H9 (cell line): ENCODE results near the gene C20orf204. TPM values are rescaled to one million over a fixed set of nuclear protein-coding genes. Genes with fewer than 3 reads are reported as not detected.

ENCODE experiments used
- DNase-seq: peaks from one replicate; pipeline ENCODE4 v3.0.0-alpha.2; 2017
- H2AFZ ChIP-seq: one replicate; pipeline ENCODE4 v1.6.1; 2013; ENCODE audit warnings: mild to moderate bottlenecking, low read length, control low read depth, moderate library complexity
- H2AK5ac ChIP-seq: 2 replicates; pipeline ENCODE4 v1.6.1; 2013; ENCODE audit warnings: low read length, control low read depth, mixed read lengths; ENCODE audit not compliant: insufficient read length
- H2BK120ac ChIP-seq: one replicate; pipeline ENCODE4 v1.6.1; 2013; ENCODE audit warnings: low read depth, mild to moderate bottlenecking, low read length, control low read depth, inconsistent platforms; ENCODE audit not compliant: poor library complexity, severe bottlenecking
- H2BK12ac ChIP-seq: 2 replicates; pipeline ENCODE4 v1.6.1; 2013; ENCODE audit warnings: low read length, control low read depth, mixed read lengths, low read depth; ENCODE audit not compliant: insufficient read length
- H2BK15ac ChIP-seq: 2 replicates; pipeline ENCODE4 v1.6.1; 2013; ENCODE audit warnings: low read depth, low read length, control low read depth
- H2BK20ac ChIP-seq: one replicate; pipeline ENCODE4 v1.6.1; 2013; ENCODE audit warnings: low read depth, mild to moderate bottlenecking, low read length, control low read depth, inconsistent platforms; ENCODE audit not compliant: poor library complexity, severe bottlenecking
- H2BK5ac ChIP-seq: 2 replicates; pipeline ENCODE4 v1.6.1; 2013; ENCODE audit warnings: low read length, control low read depth, mixed read lengths; ENCODE audit not compliant: insufficient read length
- H3K14ac ChIP-seq: 2 replicates; pipeline ENCODE4 v1.6.1; 2013; ENCODE audit warnings: low read length, control low read depth; ENCODE audit not compliant: insufficient read depth
- H3K18ac ChIP-seq: 2 replicates; pipeline ENCODE4 v1.6.1; 2013; ENCODE audit warnings: low read depth, mild to moderate bottlenecking, mixed read lengths, low read length, control low read depth; ENCODE audit not compliant: insufficient read length
- H3K23ac ChIP-seq: 2 replicates; pipeline ENCODE4 v1.6.1; 2013; ENCODE audit warnings: low read length, control low read depth, mixed read lengths, low read depth; ENCODE audit not compliant: insufficient read length
- H3K23me2 ChIP-seq: 2 replicates; pipeline ENCODE4 v1.6.1; 2013; ENCODE audit warnings: low read depth, mild to moderate bottlenecking, mixed read lengths, low read length, control low read depth; ENCODE audit not compliant: insufficient read length, poor library complexity, severe bottlenecking
- H3K27ac ChIP-seq: 2 replicates; pipeline ENCODE4 v1.5.1; 2013; ENCODE audit warnings: low read length, control low read depth, mixed read lengths, low read depth; ENCODE audit not compliant: insufficient read length
- H3K27me3 ChIP-seq: 2 replicates; pipeline ENCODE4 v1.6.1; 2013; ENCODE audit warnings: low read length, control low read depth, inconsistent platforms; ENCODE audit not compliant: insufficient read depth
- H3K4ac ChIP-seq: 2 replicates; pipeline ENCODE4 v1.6.1; 2013; ENCODE audit warnings: low read depth, mild to moderate bottlenecking, control low read depth, inconsistent platforms, low read length, moderate library complexity
- H3K4me1 ChIP-seq: 2 replicates; pipeline ENCODE4 v1.6.1; 2013; ENCODE audit warnings: low read length, control low read depth, inconsistent platforms; ENCODE audit not compliant: insufficient read depth
- H3K4me2 ChIP-seq: 2 replicates; pipeline ENCODE4 v1.6.1; 2013; ENCODE audit warnings: low read length, control low read depth, mixed read lengths; ENCODE audit not compliant: insufficient read length, insufficient read depth
- H3K56ac ChIP-seq: 2 replicates; pipeline ENCODE4 v1.6.1; 2013; ENCODE audit warnings: low read depth, mild to moderate bottlenecking, mixed read lengths, low read length, control low read depth; ENCODE audit not compliant: insufficient read length
- H3K79me1 ChIP-seq: 2 replicates; pipeline ENCODE4 v1.6.1; 2013; ENCODE audit warnings: low read depth, mild to moderate bottlenecking, moderate library complexity, low read length, control low read depth, inconsistent platforms; ENCODE audit not compliant: insufficient read depth, poor library complexity, severe bottlenecking
- H3K79me2 ChIP-seq: 2 replicates; pipeline ENCODE4 v1.6.1; 2013; ENCODE audit warnings: low read length, control low read depth, inconsistent platforms; ENCODE audit not compliant: insufficient read depth
- H3K9ac ChIP-seq: 2 replicates; pipeline ENCODE4 v1.6.1; 2013; ENCODE audit warnings: low read length, control low read depth, mixed read lengths; ENCODE audit not compliant: insufficient read length; ENCODE audit errors: extremely low read depth
- H3K9me3 ChIP-seq: one replicate; pipeline ENCODE4 v1.6.1; 2013; ENCODE audit warnings: low read depth, low read length, inconsistent platforms; ENCODE audit not compliant: control insufficient read depth
- H3T11ph ChIP-seq: one replicate; pipeline ENCODE4 v1.6.1; 2013; ENCODE audit warnings: mild to moderate bottlenecking, low read length, control low read depth, inconsistent platforms
- H4K20me1 ChIP-seq: one replicate; pipeline ENCODE4 v1.6.1; 2013; ENCODE audit not compliant: control insufficient read depth, insufficient read length, insufficient read depth
- H4K5ac ChIP-seq: 2 replicates; pipeline ENCODE4 v1.6.1; 2013; ENCODE audit warnings: low read depth, mild to moderate bottlenecking, mixed read lengths, low read length, control low read depth; ENCODE audit not compliant: insufficient read length
- H4K8ac ChIP-seq: replicated peaks from 2 replicates; pipeline ENCODE4 v1.6.1; 2013; ENCODE audit warnings: low read length, control low read depth, mixed read lengths, low read depth; ENCODE audit not compliant: insufficient read length
- H4K91ac ChIP-seq: 2 replicates; pipeline ENCODE4 v1.6.1; 2013; ENCODE audit warnings: low read depth, mild to moderate bottlenecking, moderate library complexity, mixed read lengths, low read length, control low read depth; ENCODE audit not compliant: insufficient read length
- H3K27ac Mint-ChIP-seq, 3 experiments: 2 replicates in 2 of 3; 3 replicates in 1 of 3; pipeline ENCODE4 v1.8.0; 2020 to 2021; ENCODE audit warnings: mixed read lengths in 3 of 3, mild to moderate bottlenecking in 1 of 3, moderate library complexity in 1 of 3
- H3K27me3 Mint-ChIP-seq: 2 replicates; pipeline ENCODE4 v1.8.0; 2021; ENCODE audit warnings: low read depth, mild to moderate bottlenecking, moderate library complexity, mixed read lengths
- H3K36me3 Mint-ChIP-seq, 3 experiments: 2 replicates in 2 of 3; 3 replicates in 1 of 3; pipeline ENCODE4 v1.8.0; 2020 to 2021; ENCODE audit warnings: low read depth in 3 of 3, mixed read lengths in 3 of 3; ENCODE audit not compliant: insufficient read depth in 1 of 3
- H3K4me1 Mint-ChIP-seq, 2 experiments: 2 replicates each; pipeline ENCODE4 v1.8.0; 2020; ENCODE audit warnings: mixed read lengths in 2 of 2
- H3K4me3 Mint-ChIP-seq, 2 experiments: 2 replicates in 1 of 2; 3 replicates in 1 of 2; pipeline ENCODE4 v1.8.0; 2020 to 2021; ENCODE audit warnings: mild to moderate bottlenecking in 2 of 2, mixed read lengths in 2 of 2, moderate library complexity in 1 of 2
- H3K9me3 Mint-ChIP-seq, 2 experiments: 2 replicates in 1 of 2; 3 replicates in 1 of 2; pipeline ENCODE4 v1.8.0; 2020; ENCODE audit warnings: mild to moderate bottlenecking in 2 of 2, mixed read lengths in 2 of 2, moderate library complexity in 1 of 2
- CTCF ChIP-seq: fragments of 200-600 bp; sonication (generic); conservative IDR thresholded peaks from 3 replicates; pipeline ENCODE4 v1.8.0; 2021; ENCODE audit warnings: antibody characterized with exemption, mild to moderate bottlenecking
- WGBS: extraction: QIAGEN DNeasy Blood & Tissue Kit; methylation state at CpG from one replicate; pipeline ENCODE4 v1.1.7; 2013; ENCODE audit warnings: missing lambda C conversion rate, low lambda C conversion rate, mixed read lengths; ENCODE audit not compliant: insufficient read length; ENCODE audit errors: extremely low coverage; 5-methylcytosine and 5-hydroxymethylcytosine counted together
- total RNA-seq: library from RNA; stranded (reverse); gene quantifications from 2 replicates; pipeline ENCODE4 v1.2.1, GENCODE V29; 2021

Gene C20orf204
- total RNA-seq, 1 experiment from 2014 or later: 2.2 TPM

- Histone ChIP-seq H2BK12ac (no peak overlapping the region), H2BK15ac (no peak overlapping the region), H3K56ac (no peak overlapping the region), H2BK120ac (no peak overlapping the region), H3T11ph (no peak overlapping the region), H3K14ac (no peak overlapping the region; the same call in 1 of the 2 replicates), H3K23me2 (peaks cover 14% of the 10 kb centered on the region), H3K4me1 (peaks cover 5% of the 10 kb centered on the region; the same call in 1 of the 2 replicates), H2AK5ac (no peak overlapping the region), H3K79me2 (no peaks in the 10 kb centered on the region), H4K20me1 (no peaks in the 10 kb centered on the region), H3K18ac (no peak overlapping the region), H2BK20ac (no peak overlapping the region), H3K4ac (no peak overlapping the region), H4K91ac (no peak overlapping the region), H2AFZ (no peak overlapping the region), H3K23ac (no peak overlapping the region), H3K9ac (no peak overlapping the region), H3K4me2 (no peak overlapping the region), H3K27me3 (peaks cover 18% of the 10 kb centered on the region; the same call in 1 of the 2 replicates), H3K27ac (no peak overlapping the region), H2BK5ac (no peak overlapping the region), H3K9me3 (no peaks in the 10 kb centered on the region), H3K79me1 (no peaks in the 10 kb centered on the region), H4K5ac (no peak overlapping the region), H4K8ac (no peak overlapping the region)
- H3K4me3 Mint-ChIP-seq: peak overlapping the region in 1 of 2 experiments; percentile 46; a peak in 2 of 5 replicates
- no CpG with 5 or more reads among the region's 15 CpGs for WGBS
- H3K4me1 Mint-ChIP-seq: peaks cover 25 to 31% of the 10 kb centered on the region in 2 experiments
- no peak for TF ChIP-seq CTCF
- H3K9me3 Mint-ChIP-seq: peaks cover 0 to 2% of the 10 kb centered on the region in 2 experiments; a peak in 2 of 5 replicates
- no peak for DNase-seq
- peaks cover 72% of the 10 kb centered on the region for H3K27me3 Mint-ChIP-seq
- H3K36me3 Mint-ChIP-seq: no peaks in the 10 kb centered on the region; a peak in 1 of 7 replicates
- H3K27ac Mint-ChIP-seq: no peak overlapping the region
Measured at GRCh38 chr20:64041040-64041780, 5.2 kb downstream of the C20orf204 start.
